GM12878 (cell line): Measurements from ENCODE around the gene ZBED2. TPM values are rescaled to one million over a fixed set of nuclear protein-coding genes. Genes with fewer than 3 reads are reported as not detected.

ENCODE experiments used
- ATAC-seq: fragments of 200-7000 bp; cut with Tn5 transposase; 3 replicates; pipeline ENCODE4 v1.9.1; 2020; ENCODE audit warnings: mild to moderate bottlenecking, moderate library complexity
- BruUV-seq: library from RNA; stranded (reverse); fragments of 400-500 nt; replicated peaks from 2 replicates; lab custom pipeline; 2021; lab: Mats Ljungman, UMichigan
- CTCF ChIA-PET: fragments of 300-600 bp; sonication (Branson Sonifier 250); formaldehyde crosslinking; extraction: SDS; loops from one replicate; lab custom pipeline; 2021; ENCODE audit warnings: inconsistent platforms; lab: Yijun Ruan, JAX
- POLR2A ChIA-PET: fragments of 350-600 bp; formaldehyde crosslinking; extraction: SDS; loops from one replicate; lab custom pipeline; 2021; ENCODE audit warnings: inconsistent platforms; lab: Charles Lee
- RAD21 ChIA-PET: fragments of 300-600 bp; sonication (Branson Sonifier 250); formaldehyde crosslinking; loops from one replicate; lab custom pipeline; 2023; ENCODE audit warnings: antibody characterized with exemption; ENCODE audit not compliant: unreplicated experiment; lab: Charles Lee
- SMC1A ChIA-PET: fragments of 300-600 bp; sonication (Branson Sonifier 250); formaldehyde crosslinking; loops from one replicate; lab custom pipeline; 2023; ENCODE audit not compliant: unreplicated experiment, uncharacterized antibody; lab: Charles Lee
- DNase-seq: peaks from one replicate; pipeline ENCODE4 v3.0.0-alpha.2; 2011; ENCODE audit warnings: low read depth, low spot score
- FAIRE-seq: peaks from 3 replicates; lab custom pipeline; 2011; peaks lifted over from hg19 to GRCh38; lab: Jason Lieb, UNC
- H2AFZ ChIP-seq: 2 replicates; pipeline ENCODE4 v1.6.0; 2011; ENCODE audit warnings: low read depth, low read length, control low read depth; ENCODE audit not compliant: control insufficient read depth
- H3K27ac ChIP-seq: 2 replicates; pipeline ENCODE4 v1.5.1; 2011; ENCODE audit warnings: control low read depth; ENCODE audit not compliant: control insufficient read depth, insufficient read depth
- H3K27me3 ChIP-seq, 2 experiments: replicated peaks in 1 of 2; 2 replicates each; pipeline versions ENCODE4 v1.6.0 to v1.6.1; 2011; ENCODE audit warnings: low read length in 1 of 2; ENCODE audit not compliant: control insufficient read depth in 2 of 2, insufficient read depth in 2 of 2
- H3K36me3 ChIP-seq, 2 experiments: 2 replicates each; pipeline ENCODE4 v1.5.1; 2011; ENCODE audit warnings: low read length in 1 of 2; ENCODE audit not compliant: control insufficient read depth in 2 of 2, insufficient read depth in 2 of 2
- H3K4me1 ChIP-seq: 2 replicates; pipeline ENCODE4 v1.6.1; 2011; ENCODE audit warnings: mild to moderate bottlenecking, low read length, moderate library complexity, mixed read lengths; ENCODE audit not compliant: control insufficient read depth, insufficient read depth
- H3K4me2 ChIP-seq: 2 replicates; pipeline ENCODE4 v1.6.0; 2011; ENCODE audit warnings: control low read depth; ENCODE audit not compliant: control insufficient read depth, insufficient read depth
- H3K4me3 ChIP-seq: fragments of 200-600 bp; sonication (generic); 2 replicates; pipeline ENCODE4 v1.5.1; 2016
- H3K79me2 ChIP-seq: 2 replicates; pipeline ENCODE4 v1.6.0; 2011; ENCODE audit warnings: low read length; ENCODE audit not compliant: control insufficient read depth, insufficient read depth
- H3K9ac ChIP-seq: 2 replicates; pipeline ENCODE4 v1.8.0; 2011; ENCODE audit warnings: low read length, control low read depth, mixed read lengths; ENCODE audit not compliant: control insufficient read depth, insufficient read depth
- H3K9me3 ChIP-seq: replicated peaks from 3 replicates; pipeline ENCODE4 v1.5.1; 2011; ENCODE audit warnings: mild to moderate bottlenecking, low read length; ENCODE audit not compliant: control insufficient read depth, insufficient read depth
- H4K20me1 ChIP-seq: 2 replicates; pipeline ENCODE4 v1.6.0; 2011; ENCODE audit not compliant: control insufficient read depth, insufficient read depth
- HDGF ChIP-seq: fragments of 450-650 bp; IDR thresholded peaks from 2 replicates; pipeline ENCODE4 v1.6.1; 2016; ENCODE audit warnings: antibody characterized with exemption
- MTA2 ChIP-seq: fragments of 450-650 bp; IDR thresholded peaks from 2 replicates; pipeline ENCODE4 v1.6.1; 2016; ENCODE audit warnings: low read depth, mild to moderate bottlenecking, moderate library complexity
- SMC3 ChIP-seq: IDR thresholded peaks from 2 replicates; pipeline ENCODE4 v1.6.1; 2011; ENCODE audit warnings: low read length, improper control_type of control experiment, borderline replicate concordance
- WGBS: methylation state at CpG from one replicate; pipeline ENCODE4 v1.1.6; 2016; ENCODE audit warnings: low lambda C conversion rate; ENCODE audit not compliant: insufficient replicate concordance, insufficient coverage; ENCODE audit errors: missing lambda C conversion rate; 5-methylcytosine and 5-hydroxymethylcytosine counted together
- in situ Hi-C: fragments of 300-500 bp; cut with MboI; formaldehyde crosslinking; loops from 9 replicates; pipeline ENCODE4 v1.14.3; 2018; ENCODE audit warnings: mixed read lengths
- intact Hi-C: fragments of 100-400 bp; cut with micrococcal nuclease; formaldehyde crosslinking; loops from one replicate; pipeline ENCODE4 v1.14.2; 2022; ENCODE audit not compliant: unreplicated experiment
- polyA plus RNA-seq, 11 experiments: library from polyadenylated mRNA; depleted of rRNA in 4 of 11; unstranded in 6 of 11; stranded (reverse) in 5 of 11; fragments of >200 nt; fragmentation: Nextera tagmentation in 4 of 11; fragmentation: Illumina TruSeq in 1 of 11; extraction: Ambion mirVana in 4 of 11; extraction: Trizol in 1 of 11; gene quantifications; 1 replicate in 1 of 11; 2 replicates in 10 of 11; pipeline versions ENCODE4 v1.2.1 to v1.2.3, GENCODE V29; 2011 to 2016; ENCODE audit warnings: inconsistent platforms in 2 of 11, missing spikeins in 2 of 11, low read depth in 1 of 11
- total RNA-seq, 4 experiments: library from RNA; depleted of rRNA in 3 of 4; stranded (reverse); fragments of >200 nt in 3 of 4; fragmentation: Illumina TruSeq in 1 of 4; extraction: Trizol in 1 of 4; gene quantifications; 2 replicates each; pipeline versions ENCODE4 v1.2.1 to v1.2.3, GENCODE V29; 2013 to 2021
- TF ChIP-seq, protein P1 (sequence below): fragments of 450-650 bp; formaldehyde crosslinking; IDR thresholded peaks from 2 replicates; pipeline ENCODE4 v1.4.0; 2020; ENCODE audit warnings: mild to moderate bottlenecking, moderate library complexity
- TF ChIP-seq, protein P2 (sequence below): IDR thresholded peaks from 2 replicates; pipeline ENCODE4 v1.6.1; 2012; ENCODE audit warnings: low read length, inconsistent platforms
- TF ChIP-seq, protein P3 (sequence below): fragments of 450-650 bp; IDR thresholded peaks from 2 replicates; pipeline ENCODE4 v1.6.1; 2018; ENCODE audit warnings: borderline replicate concordance, mild to moderate bottlenecking; ENCODE audit not compliant: partially characterized antibody

The ZBED2 gene
- total and polyA plus RNA-seq, 10 of the 15 experiments (the other 5 are each of a cell fraction or from before 2014, with no cell fraction given): 0.02 to 0.24 (median 0.08) TPM; not detected in 3

DNA sequence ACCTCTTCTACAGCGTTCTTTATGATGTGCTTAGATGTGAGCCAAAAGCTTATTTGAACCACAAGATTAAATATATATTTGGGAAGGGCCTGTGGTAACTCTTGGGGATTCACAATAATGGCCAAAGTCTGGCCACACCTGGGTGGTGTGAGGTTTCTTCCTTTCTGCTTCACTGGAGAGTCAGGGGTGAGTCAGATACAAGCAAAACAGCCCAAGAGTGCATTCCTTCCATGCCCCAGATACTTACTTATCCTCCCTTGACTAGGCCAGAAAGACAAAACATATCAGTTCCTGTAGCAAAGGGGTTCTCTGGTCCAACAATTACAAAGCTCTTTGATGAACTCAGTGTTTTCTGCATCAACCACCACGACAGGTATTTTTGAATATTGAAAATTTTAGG, 941 bp downstream of the ZBED2 start:
- FAIRE-seq: no peak
- 0 out of 2 replicates have a peak, but pooled peaks have one; percentile 10 for TF ChIP-seq MTA2
- no peak for TF ChIP-seq SMC3
- DNase-seq: no peak
- POLR2A ChIA-PET: interaction anchor here (0.6 to 1.5 kb wide), 2 partner anchors 14 to 115 kb away, joined by 3 to 4 read pairs; no protein-coding TSS in a partner anchor
- RAD21 ChIA-PET: interaction anchor here (1.3 kb wide), 1 partner anchor 17 kb away, joined by 4 read pairs; no protein-coding TSS in a partner anchor
- Histone ChIP-seq H3K4me3 (no peak overlapping the region), H4K20me1 (no peaks in the 10 kb centered on the region), H3K27ac (no peak overlapping the region), H3K9ac (no peak overlapping the region), H3K4me1 (no peaks in the 10 kb centered on the region), H3K79me2 (no peaks in the 10 kb centered on the region), H3K9me3 (no peaks in the 10 kb centered on the region), H3K36me3 (no peaks in the 10 kb centered on the region), H3K27me3 (no peaks in the 10 kb centered on the region), H3K4me2 (no peak overlapping the region), H2AFZ (no peak overlapping the region)
- BruUV-seq: no TSS peak
- ATAC-seq: peak; percentile 87
- SMC1A ChIA-PET: interaction anchor here (1.0 to 1.8 kb wide), 6 partner anchors 16 to 97 kb away, joined by 3 to 10 read pairs (median 4); no protein-coding TSS in a partner anchor
- CTCF ChIA-PET: interaction anchor here (0.5 to 2.9 kb wide), 7 partner anchors 14 to 368 kb away, joined by 3 to 12 read pairs (median 3); no protein-coding TSS in a partner anchor
- in situ Hi-C loops: no loop called here
- WGBS: 2% methylated on average over 2 of the region's 2 CpGs
- intact Hi-C loops: no loop called here

DNA sequence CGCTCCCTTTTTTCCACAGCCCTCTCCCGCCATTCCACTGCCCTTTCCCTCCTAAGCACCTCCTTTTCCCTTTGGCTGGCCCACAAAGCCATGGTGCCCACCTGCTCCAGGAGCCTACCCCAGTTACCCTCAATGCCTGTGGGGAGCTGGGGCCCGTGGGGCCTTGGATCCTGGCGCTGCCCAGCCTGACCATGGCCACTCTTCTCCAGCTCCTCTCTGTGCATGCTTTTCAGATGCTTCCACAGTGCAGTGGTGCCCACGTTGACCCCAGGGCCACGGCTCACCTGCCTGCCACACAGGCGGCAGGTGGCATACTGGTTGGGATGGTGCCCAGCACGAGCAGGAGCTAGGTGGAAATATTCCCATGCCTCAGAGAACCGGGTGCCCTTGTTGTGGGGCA, 1.5 kb downstream of the ZBED2 start:
- FAIRE-seq (no peak), DNase-seq (no peak), ATAC-seq (no peak; the same call in 1 of the 3 replicates)
- H3K4me3 ChIP-seq: no peak overlapping the region
- intact Hi-C loops: no loop called here
- CTCF ChIA-PET: interaction anchor here (1.0 to 2.9 kb wide), 4 partner anchors 22 to 369 kb away, joined by 3 to 12 read pairs (median 4); no protein-coding TSS in a partner anchor
- H3K4me1 ChIP-seq: no peaks in the 10 kb centered on the region
- RAD21 ChIA-PET: interaction anchor here (1.3 kb wide), 1 partner anchor 16 kb away, joined by 4 read pairs; no protein-coding TSS in a partner anchor
- in situ Hi-C loops: no loop called here
- H3K27ac ChIP-seq: no peak overlapping the region
- no peaks in the 10 kb centered on the region for H3K79me2 ChIP-seq
- H3K9ac ChIP-seq: no peak overlapping the region
- no peaks in the 10 kb centered on the region for H3K9me3 ChIP-seq
- H4K20me1 ChIP-seq: no peaks in the 10 kb centered on the region
- 39% methylated on average over 9 of the region's 9 CpGs for WGBS
- H3K27me3 ChIP-seq: no peaks in the 10 kb centered on the region
- no peaks in the 10 kb centered on the region for H3K36me3 ChIP-seq
- no peak overlapping the region for H2AFZ ChIP-seq
- SMC1A ChIA-PET: interaction anchor here (1.1 to 1.8 kb wide), 4 partner anchors 15 to 98 kb away, joined by 3 to 10 read pairs (median 6); no protein-coding TSS in a partner anchor
- POLR2A ChIA-PET: interaction anchor here (0.6 to 1.5 kb wide), 2 partner anchors 15 to 115 kb away, joined by 3 to 4 read pairs; no protein-coding TSS in a partner anchor
- TF ChIP-seq HDGF: no peak
- TF ChIP-seq, protein P1, sequence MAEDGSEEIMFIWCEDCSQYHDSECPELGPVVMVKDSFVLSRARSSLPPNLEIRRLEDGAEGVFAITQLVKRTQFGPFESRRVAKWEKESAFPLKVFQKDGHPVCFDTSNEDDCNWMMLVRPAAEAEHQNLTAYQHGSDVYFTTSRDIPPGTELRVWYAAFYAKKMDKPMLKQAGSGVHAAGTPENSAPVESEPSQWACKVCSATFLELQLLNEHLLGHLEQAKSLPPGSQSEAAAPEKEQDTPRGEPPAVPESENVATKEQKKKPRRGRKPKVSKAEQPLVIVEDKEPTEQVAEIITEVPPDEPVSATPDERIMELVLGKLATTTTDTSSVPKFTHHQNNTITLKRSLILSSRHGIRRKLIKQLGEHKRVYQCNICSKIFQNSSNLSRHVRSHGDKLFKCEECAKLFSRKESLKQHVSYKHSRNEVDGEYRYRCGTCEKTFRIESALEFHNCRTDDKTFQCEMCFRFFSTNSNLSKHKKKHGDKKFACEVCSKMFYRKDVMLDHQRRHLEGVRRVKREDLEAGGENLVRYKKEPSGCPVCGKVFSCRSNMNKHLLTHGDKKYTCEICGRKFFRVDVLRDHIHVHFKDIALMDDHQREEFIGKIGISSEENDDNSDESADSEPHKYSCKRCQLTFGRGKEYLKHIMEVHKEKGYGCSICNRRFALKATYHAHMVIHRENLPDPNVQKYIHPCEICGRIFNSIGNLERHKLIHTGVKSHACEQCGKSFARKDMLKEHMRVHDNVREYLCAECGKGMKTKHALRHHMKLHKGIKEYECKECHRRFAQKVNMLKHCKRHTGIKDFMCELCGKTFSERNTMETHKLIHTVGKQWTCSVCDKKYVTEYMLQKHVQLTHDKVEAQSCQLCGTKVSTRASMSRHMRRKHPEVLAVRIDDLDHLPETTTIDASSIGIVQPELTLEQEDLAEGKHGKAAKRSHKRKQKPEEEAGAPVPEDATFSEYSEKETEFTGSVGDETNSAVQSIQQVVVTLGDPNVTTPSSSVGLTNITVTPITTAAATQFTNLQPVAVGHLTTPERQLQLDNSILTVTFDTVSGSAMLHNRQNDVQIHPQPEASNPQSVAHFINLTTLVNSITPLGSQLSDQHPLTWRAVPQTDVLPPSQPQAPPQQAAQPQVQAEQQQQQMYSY (CRISPR knock-in tag): no peak
- TF ChIP-seq, protein P2, sequence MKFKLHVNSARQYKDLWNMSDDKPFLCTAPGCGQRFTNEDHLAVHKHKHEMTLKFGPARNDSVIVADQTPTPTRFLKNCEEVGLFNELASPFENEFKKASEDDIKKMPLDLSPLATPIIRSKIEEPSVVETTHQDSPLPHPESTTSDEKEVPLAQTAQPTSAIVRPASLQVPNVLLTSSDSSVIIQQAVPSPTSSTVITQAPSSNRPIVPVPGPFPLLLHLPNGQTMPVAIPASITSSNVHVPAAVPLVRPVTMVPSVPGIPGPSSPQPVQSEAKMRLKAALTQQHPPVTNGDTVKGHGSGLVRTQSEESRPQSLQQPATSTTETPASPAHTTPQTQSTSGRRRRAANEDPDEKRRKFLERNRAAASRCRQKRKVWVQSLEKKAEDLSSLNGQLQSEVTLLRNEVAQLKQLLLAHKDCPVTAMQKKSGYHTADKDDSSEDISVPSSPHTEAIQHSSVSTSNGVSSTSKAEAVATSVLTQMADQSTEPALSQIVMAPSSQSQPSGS: no peak
- TF ChIP-seq, protein P3, sequence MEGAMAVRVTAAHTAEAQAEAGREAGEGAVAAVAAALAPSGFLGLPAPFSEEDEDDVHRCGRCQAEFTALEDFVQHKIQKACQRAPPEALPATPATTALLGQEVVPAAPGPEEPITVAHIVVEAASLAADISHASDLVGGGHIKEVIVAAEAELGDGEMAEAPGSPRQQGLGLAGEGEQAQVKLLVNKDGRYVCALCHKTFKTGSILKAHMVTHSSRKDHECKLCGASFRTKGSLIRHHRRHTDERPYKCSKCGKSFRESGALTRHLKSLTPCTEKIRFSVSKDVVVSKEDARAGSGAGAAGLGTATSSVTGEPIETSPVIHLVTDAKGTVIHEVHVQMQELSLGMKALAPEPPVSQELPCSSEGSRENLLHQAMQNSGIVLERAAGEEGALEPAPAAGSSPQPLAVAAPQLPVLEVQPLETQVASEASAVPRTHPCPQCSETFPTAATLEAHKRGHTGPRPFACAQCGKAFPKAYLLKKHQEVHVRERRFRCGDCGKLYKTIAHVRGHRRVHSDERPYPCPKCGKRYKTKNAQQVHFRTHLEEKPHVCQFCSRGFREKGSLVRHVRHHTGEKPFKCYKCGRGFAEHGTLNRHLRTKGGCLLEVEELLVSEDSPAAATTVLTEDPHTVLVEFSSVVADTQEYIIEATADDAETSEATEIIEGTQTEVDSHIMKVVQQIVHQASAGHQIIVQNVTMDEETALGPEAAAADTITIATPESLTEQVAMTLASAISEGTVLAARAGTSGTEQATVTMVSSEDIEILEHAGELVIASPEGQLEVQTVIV: no peak
- H3K4me2 ChIP-seq: no peak overlapping the region
- BruUV-seq: no TSS peak
